ENCODE measurements around the gene HENMT1.

HENMT1 gene

DNA sequence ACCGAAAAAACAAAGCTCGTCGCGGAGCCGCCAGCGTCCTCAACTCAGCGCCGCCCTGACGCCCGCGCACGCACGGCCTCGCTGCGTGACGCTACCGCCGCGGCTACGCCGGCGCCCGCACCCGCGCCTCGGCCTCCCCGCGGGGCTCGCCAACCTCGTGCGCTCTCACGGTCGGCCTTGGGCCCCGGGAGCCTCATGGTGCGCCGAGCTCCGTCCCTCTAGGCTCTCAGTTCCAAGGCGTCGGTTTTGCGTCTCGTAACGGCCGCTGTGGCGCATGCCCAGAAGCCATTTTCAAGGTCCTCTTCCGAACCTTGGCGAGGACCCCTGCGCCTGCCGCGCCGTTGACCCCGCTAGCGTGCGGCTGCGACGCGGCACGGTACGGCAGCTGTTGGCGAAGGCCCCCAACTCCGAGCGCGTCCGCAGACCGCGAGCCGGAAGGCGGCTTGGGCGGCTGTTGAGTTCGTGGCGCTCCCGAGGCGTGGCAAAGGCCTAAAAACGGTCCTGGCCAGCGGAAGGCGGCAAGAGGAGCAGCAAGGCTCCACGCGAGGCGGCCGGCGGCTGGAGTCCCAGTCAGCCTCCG, at the start of gene HENMT1:
HENMT1 (minus strand) TSS at position 64 of the 580 bp plus-strand sequence. CDS start 1,209 bp downstream, outside the sequence.
- TF ChIP-seq, protein P1, sequence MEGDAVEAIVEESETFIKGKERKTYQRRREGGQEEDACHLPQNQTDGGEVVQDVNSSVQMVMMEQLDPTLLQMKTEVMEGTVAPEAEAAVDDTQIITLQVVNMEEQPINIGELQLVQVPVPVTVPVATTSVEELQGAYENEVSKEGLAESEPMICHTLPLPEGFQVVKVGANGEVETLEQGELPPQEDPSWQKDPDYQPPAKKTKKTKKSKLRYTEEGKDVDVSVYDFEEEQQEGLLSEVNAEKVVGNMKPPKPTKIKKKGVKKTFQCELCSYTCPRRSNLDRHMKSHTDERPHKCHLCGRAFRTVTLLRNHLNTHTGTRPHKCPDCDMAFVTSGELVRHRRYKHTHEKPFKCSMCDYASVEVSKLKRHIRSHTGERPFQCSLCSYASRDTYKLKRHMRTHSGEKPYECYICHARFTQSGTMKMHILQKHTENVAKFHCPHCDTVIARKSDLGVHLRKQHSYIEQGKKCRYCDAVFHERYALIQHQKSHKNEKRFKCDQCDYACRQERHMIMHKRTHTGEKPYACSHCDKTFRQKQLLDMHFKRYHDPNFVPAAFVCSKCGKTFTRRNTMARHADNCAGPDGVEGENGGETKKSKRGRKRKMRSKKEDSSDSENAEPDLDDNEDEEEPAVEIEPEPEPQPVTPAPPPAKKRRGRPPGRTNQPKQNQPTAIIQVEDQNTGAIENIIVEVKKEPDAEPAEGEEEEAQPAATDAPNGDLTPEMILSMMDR (IDR thresholded peaks at IDR 0.05) = no peak

GRCh38 chr1:108708691-108709660, 48.1 kb upstream of the HENMT1 start:
- TF ChIP-seq, protein P1 (IDR thresholded peaks at IDR 0.05) = peak; percentile 17; the same call in 1 of the 2 replicates

- TF ChIP-seq, protein P1 (IDR thresholded peaks at IDR 0.05) = no peak
These were observed 45.8 kb upstream of the HENMT1 start for GRCh38 chr1:108706643-108707042.

GRCh38 chr1:108704496-108704895, 43.6 kb upstream of the HENMT1 start:
- TF ChIP-seq, protein P1 (IDR thresholded peaks at IDR 0.05) = no peak

GRCh38 chr1:108703939-108704338, 43.0 kb upstream of the HENMT1 start:
- TF ChIP-seq, protein P1 (IDR thresholded peaks at IDR 0.05) = no peak

GRCh38 chr1:108701176-108701849, 40.4 kb upstream of the HENMT1 start:
- TF ChIP-seq, protein P1 (IDR thresholded peaks at IDR 0.05) = no peak

Data from LNCAP (cell line).